ENCODE measurements around the gene TXNL4A.
A peak's percentile ranks its signal among the peaks of the same experiment; 100 is the strongest.

TXNL4A gene

DNA sequence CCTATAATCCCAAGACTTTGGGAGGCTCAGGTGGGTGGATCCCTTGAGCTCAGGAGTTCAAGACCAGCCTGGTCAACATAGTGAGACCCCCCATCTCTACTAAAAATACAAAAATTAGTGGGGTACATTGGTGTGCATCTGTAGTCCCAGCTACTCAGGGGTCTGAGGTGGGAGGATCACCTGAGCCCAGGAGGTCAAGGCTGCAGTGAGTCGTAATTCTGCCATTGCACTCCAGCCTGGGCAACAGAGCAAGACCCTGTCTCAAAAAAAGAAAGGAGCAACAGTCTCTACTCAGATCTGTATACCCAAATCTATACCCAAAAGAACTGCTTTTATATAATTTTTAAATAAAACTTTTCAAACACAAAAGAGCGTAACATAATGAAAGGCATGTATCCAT lies 29.4 kb downstream of the TXNL4A start:
- FAIRE-seq (no peak), DNase-seq (ENCODE audit: insufficient read length, low spot score) (no peak)
- TF ChIP-seq, protein P1, sequence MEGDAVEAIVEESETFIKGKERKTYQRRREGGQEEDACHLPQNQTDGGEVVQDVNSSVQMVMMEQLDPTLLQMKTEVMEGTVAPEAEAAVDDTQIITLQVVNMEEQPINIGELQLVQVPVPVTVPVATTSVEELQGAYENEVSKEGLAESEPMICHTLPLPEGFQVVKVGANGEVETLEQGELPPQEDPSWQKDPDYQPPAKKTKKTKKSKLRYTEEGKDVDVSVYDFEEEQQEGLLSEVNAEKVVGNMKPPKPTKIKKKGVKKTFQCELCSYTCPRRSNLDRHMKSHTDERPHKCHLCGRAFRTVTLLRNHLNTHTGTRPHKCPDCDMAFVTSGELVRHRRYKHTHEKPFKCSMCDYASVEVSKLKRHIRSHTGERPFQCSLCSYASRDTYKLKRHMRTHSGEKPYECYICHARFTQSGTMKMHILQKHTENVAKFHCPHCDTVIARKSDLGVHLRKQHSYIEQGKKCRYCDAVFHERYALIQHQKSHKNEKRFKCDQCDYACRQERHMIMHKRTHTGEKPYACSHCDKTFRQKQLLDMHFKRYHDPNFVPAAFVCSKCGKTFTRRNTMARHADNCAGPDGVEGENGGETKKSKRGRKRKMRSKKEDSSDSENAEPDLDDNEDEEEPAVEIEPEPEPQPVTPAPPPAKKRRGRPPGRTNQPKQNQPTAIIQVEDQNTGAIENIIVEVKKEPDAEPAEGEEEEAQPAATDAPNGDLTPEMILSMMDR (IDR thresholded peaks at IDR 0.05; ENCODE audit: insufficient read depth, missing control alignments), result no peak

GRCh38 chr18:79956276-79956675 lies 32.1 kb downstream of the TXNL4A start:
- peak; percentile 98 for FAIRE-seq
- TF ChIP-seq, protein P1 (IDR thresholded peaks at IDR 0.05; ENCODE audit: insufficient read depth, missing control alignments), result no peak

DNA sequence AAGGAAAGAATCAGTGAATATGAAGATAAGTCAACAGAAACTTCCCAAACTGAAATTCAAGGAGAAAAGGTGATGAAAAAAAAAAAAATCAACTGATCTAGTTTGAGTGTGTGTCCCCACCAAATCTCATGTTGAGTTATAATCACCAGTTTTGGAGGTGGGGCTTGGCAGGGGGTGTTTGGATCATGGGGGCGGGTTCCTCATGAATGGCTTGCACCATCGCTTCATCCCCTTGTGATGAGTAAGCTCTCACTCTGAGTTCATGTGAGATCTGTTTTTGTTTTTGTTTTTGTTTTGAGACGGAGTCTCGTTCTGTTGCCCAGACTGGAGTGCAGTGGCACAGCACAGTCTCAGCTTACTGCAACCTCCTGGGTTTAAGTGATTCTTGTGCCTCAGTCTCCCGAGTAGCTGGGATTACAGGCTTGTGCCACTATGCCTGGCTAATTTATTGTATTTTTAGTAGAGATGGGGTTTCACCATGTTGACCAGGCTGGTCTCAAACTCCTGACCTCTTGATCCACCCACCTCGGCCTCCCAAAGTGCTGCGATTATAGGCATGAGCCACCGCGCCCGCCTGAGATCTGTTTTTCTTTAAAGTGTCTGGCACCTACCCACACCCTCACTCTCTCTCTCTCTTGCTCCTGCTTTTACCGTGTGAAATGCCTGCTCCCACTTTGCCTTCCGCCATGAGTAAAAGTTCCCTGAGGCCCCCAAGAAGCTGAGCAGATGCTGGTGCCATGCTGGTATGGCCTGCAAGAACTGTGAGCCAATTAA lies 32.9 kb downstream of the TXNL4A start:
- TF ChIP-seq, protein P1 (IDR thresholded peaks at IDR 0.05; ENCODE audit: insufficient read depth, missing control alignments), result no peak
- FAIRE-seq (peak; percentile 95), DNase-seq (ENCODE audit: insufficient read length, low spot score) (no peak)

More at GRCh38 chr18:79956276-79956675, 32.1 kb downstream of the TXNL4A start:
- DNase-seq (ENCODE audit: insufficient read length, low spot score), result no peak

GRCh38 chr18:79954791-79955190 lies 33.6 kb downstream of the TXNL4A start:
- FAIRE-seq, result no peak
- no peak for DNase-seq (ENCODE audit: insufficient read length, low spot score)
- TF ChIP-seq, protein P1 (IDR thresholded peaks at IDR 0.05; ENCODE audit: insufficient read depth, missing control alignments), result no peak

- FAIRE-seq (peak; percentile 84), DNase-seq (ENCODE audit: insufficient read length, low spot score) (no peak)
- TF ChIP-seq, protein P1 (IDR thresholded peaks at IDR 0.05; ENCODE audit: insufficient read depth, missing control alignments), result no peak
Measured at GRCh38 chr18:79953971-79954651, 34.3 kb downstream of the TXNL4A start.

GRCh38 chr18:79952996-79953559 lies 35.3 kb downstream of the TXNL4A start:
- no peak for DNase-seq (ENCODE audit: insufficient read length, low spot score)
- peak; percentile 6 for FAIRE-seq
- TF ChIP-seq, protein P1 (IDR thresholded peaks at IDR 0.05; ENCODE audit: insufficient read depth, missing control alignments), result no peak
